GM21367 (cell line): Measurements from ENCODE around the gene KRT38.

Experiments
- ATAC-seq: cut with Tn5 transposase; IDR thresholded peaks from one replicate; pipeline ENCODE4 v1.9.1; 2021; ENCODE audit not compliant: unreplicated experiment

The KRT38 gene

DNA sequence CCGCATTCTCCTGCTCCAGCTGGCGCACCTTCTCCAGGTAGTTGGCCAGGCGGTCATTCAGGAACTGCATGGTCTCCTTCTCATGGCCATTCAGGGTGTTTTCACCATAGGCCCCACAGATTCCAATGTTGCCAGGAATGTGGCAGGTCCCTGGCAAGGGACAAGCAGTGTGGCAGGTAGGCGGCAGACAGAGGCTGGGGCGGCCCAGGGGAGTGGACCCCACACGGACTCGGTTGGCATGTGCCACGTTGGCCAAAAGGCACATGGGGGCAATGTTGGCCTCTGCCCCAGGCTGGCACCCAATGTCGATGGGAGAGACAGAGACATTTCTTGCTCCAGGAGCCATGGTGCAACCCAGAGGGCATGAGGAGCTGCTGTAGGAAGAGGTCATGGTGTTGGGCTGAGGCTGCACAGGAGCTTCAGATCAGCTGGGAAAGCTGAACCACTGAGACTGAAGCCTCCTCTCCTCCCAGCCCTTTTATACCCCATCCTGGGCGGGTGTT lies at the start of gene KRT38:
Gene KRT38, minus strand, starts transcription at position 453 of the 503 bp plus-strand sequence. Its CDS starts 62 bp downstream, at position 391.
- ATAC-seq = no peak

DNA sequence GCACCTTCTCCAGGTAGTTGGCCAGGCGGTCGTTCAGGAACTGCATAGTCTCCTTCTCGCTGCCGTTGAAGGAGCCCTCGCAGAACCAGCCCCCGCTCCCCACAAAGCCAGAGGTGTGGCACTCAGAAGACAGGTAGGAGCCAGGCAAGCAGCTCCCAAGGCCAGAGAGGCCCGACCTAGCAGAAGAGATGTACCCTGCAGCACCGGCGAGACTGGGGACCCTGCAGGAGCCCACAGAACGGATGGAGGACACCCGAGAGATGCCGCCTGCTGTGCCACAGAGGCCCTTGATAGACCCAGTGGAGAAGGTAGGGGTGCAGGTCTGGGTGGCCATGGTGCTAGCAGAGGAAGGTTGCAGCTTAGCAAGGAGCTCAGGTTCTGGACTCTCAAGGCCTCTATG lies 48.7 kb upstream of the KRT38 start, which contains the start of gene KRT36:
Gene KRT36, minus strand, starts transcription at position 380 of the 400 bp plus-strand sequence. Its CDS starts 46 bp downstream, at position 334.
- ATAC-seq = no peak

DNA sequence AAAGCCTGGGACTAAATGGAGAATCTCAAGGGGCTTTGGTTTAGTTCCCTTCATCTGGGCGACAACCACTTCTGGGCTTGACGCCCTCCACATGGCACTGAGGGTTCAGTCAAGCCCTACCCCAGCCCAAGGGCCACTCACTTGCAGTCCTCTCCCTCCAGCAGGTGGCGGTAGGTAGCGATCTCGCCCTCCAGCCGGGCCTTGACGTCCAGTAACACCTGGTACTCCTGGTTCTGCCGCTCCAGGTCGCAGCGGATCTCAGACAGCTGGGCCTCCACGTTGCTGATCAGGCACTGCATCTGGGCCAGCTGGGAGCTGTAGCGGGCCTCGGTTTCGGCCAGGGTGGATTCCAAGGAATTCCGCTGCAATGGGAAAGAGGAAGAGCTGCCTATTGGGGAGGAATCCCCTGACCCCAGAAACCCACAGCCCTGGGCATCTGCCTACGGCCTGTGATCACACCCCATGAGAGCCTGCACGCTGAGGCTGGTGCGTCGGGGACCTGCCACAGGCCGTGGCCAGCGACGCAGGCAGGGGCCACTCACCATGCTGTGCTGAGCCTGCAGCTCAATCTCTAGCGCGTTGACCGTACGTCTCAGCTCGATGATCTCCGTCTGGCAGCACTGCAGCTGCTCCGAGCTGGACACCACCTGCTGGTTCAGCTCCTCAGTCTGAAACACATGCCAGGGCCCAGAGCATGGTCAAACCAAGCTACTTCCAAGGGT lies 46.2 kb upstream of the KRT38 start:
- ATAC-seq = no peak

GRCh38 chr17:41486316-41486715 lies 45.5 kb upstream of the KRT38 start:
- ATAC-seq = no peak

DNA sequence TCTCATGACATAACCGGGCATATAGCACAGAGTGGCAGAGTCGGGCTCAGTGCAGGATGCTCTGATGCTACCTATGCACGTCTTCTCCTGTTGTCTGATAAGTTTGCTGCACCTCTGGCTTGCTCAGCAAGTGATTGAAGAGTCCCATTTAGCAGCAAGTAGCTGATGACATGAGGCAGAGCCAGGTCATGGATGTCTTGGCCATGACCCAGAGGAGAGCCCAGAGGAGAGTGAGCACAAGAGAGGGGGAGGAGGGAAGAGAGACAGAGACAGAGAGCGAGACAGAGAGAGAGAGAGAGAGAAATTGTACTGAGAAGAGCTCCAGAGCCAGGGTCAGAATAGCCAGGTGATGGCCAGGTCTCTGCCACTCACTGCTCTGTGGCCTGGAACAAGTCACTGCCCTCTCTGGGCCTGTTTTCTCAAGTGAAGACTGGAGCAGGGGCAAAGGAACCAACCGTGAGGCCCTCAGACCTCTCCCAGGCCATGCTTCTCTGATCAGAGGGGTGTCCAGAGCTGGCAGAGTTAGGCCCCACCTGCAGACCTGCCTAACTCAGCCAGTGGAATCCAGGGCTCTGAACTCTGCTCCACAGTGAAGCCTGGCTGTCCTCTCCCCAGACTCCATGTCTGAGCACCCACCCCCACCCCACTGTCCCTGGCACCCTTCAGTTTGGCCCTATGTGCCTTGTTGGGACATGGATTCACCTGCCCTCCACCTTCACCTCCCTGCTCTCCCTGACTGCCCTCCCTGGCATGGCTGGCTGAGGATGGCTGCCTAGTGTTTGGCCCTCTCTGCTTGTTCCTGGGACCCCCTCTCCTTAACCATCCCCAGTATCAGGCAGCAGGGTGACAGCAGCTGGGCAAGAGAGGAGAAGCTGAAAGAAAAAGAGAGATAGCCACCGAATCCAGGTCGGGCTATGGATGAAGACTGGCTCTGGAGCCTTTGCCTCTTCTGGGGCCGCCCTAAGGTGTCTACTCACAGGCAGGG lies 44.4 kb upstream of the KRT38 start:
- ATAC-seq = no peak

DNA sequence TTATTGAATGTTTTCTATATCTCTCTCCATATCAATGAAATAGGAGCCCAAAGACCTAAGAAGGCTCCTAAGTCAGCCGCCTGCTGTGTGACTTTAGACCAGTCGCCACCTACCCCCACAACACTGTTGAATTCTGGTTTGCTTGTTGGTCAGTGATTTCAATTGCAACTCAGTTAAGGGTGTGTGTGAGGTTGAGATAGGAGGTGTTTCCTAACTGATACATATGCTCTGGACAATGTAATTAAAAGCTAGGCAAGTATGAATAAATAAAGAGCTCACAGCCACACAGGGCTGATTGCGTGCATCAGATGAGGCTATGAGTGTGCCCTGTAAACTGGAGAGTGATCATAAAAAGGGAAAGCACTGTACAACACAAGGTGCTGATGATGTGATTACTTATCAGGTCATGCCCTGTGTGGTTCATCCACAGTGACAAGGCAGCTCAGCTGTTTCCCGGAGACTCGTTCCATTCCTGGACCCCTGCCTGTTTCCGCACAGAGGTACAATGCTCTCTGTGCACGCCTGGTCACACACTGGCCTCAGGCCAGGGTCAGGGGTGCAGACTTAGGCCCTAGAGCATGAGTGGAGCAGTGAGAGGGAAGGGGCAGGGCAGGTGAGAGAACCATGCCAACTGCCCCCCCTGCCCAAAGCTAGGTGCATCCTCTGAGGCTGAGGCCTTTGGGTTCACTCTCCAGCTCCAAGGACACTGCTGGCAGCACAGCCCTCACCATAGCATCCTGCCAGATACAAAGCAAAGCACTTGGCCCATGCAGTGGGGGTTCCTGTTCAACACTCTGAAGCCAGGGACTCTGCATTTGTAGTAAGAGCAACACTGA lies 43.4 kb upstream of the KRT38 start:
- ATAC-seq = no peak

DNA sequence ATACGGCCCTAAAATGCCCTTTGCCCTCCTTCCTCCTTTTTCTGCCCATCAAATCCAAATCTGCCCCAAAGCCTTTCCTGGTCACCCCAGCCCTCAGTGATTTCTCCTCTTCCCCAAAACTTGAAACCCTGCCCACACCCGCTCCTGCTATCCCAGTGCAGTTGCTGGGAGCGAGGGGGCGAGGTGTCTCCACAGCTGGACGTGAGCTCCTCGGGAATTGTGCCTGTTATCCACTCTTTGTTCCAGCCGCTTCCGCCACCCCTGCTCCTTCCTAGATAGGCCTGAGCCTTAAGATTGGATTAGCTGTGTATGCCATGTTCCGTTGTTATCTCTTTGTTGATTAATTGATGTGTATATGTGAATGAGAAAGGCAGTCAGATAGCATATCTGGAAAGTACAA lies 42.7 kb upstream of the KRT38 start:
- no peak for ATAC-seq

- no peak for ATAC-seq
Measured at GRCh38 chr17:41481036-41481435, 40.3 kb upstream of the KRT38 start, which contains the start of gene KRT35. TSS of gene KRT35 (minus strand) at chr17:41481151. CDS start at chr17:41481097, 54 bp downstream.

- no peak for ATAC-seq
Measured at GRCh38 chr17:41480581-41480980, 39.8 kb upstream of the KRT38 start.

- no peak for ATAC-seq
Measured at GRCh38 chr17:41480136-41480535, 39.4 kb upstream of the KRT38 start.

DNA sequence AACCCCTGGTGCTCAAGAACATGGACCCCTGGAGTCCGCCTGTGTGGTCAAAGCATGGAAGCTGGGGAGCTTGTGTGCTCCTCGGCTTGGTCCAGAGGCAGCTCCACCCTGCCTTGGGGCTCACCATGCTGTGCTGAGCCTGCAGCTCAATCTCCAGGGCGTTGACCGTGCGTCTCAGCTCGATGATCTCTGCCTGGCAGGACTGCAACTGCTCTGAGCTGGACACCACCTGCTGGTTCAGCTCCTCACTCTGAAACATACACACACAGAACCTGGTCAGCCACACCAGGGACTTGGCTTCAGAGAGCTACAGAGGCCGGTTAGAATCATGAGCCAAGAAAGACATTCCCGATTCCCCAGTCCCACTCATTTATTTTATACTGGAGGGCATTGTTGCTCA lies 37.5 kb upstream of the KRT38 start:
- no peak for ATAC-seq

GRCh38 chr17:41476866-41477815 lies 36.4 kb upstream of the KRT38 start:
- no peak for ATAC-seq

DNA sequence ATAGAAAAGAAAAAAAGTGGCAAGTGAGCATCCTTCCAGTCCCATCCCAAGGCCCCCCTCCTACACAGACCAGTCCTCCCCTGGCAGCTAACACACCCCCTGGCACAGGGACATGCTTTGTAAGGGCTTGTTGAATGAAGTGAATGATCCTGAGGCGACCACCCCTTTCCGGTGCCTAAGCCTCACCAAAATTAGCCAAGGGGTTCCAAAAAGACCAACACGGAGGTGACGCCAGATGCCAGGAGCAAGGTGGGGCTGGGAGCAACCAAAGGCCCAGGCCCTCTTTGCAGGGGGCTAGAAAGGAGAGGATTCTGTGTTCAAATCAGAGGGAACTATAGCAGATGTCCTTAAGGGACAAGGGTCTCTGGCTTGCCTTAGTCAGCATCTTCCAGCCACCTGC lies 34.6 kb upstream of the KRT38 start:
- no peak for ATAC-seq

DNA sequence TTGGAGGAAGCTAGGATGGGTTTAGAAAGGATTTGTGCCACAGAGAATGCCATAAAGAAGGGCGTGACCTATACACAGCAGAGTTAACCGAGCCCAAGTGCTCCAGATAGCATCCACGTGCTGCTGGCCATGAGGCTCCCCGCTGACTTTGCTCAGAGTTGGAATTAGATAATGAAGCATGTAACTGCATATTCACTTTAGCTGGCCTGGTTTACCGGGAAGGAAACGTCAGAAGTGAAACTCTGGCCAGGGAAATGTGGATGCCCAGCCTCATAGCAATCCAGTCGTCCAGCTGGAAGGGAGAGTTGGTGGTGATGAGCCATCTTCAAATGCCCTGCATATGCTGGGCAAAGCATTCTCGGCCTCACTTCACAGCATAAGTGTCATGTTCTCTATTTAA lies 34.1 kb upstream of the KRT38 start:
- ATAC-seq = no peak

DNA sequence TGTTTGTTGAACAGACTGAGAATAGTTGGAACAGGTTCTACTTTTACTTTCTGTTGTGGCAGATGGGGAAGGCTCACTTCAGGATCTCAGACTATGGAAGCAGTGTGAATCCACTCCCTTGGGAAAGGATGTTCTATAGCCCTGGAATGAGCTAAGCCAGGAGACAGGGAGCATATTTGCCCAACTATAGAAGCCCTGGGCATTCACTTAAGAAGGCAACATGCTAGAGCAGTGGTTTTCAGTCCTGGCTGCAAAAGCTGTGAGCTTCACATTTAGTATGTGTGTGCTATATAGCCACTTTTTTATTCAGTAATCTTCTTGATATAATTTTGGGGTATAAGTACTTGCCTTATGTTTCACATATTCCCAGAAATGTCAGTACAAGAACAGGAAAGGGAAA lies 27.6 kb upstream of the KRT38 start:
- ATAC-seq = no peak

DNA sequence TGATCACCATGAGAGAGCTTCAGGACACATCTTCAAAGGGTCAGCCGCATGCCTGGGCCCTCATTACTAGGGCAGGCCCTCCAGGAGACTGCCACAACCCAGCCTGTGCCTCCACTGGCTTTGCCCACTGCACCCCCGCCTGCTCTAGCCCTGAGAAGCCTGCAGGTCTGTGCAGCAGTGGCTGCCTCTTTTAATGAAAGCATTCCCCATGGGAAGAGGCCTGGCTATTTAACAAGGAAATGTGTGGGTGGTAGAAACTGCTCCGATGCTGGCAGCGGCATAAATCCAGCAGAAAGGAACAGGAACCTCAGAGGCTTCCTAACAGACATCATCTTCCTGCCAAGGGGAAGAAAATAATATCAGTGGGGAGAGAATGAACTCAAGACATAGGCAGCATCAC lies 26.8 kb upstream of the KRT38 start:
- ATAC-seq = no peak

DNA sequence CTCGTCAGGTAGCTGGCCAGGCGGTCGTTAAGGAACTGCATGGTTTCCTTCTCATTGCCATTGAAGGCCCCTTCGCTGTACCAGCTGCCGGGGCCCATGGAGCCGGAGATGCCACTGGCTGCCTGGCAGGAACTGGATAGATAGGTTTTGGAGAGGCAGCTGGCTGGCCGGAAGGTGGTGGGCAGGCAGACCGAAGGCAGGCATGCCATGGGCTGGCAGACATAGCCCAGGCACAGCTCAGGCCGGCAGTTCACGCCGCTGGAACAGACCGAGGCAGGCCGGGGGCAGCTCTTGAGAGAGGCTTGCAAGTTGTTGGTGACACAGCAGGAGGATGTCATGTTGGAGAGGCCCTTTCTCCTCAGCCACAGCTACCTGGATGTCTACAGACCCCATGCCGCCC lies 26.2 kb upstream of the KRT38 start, which contains the start of gene KRT32:
Gene KRT32, minus strand, starts transcription at position 399 of the 400 bp plus-strand sequence. Its CDS starts 61 bp downstream, at position 338.
- no peak for ATAC-seq

- ATAC-seq = no peak
Measured at GRCh38 chr17:41464682-41465081, 23.9 kb upstream of the KRT38 start.

DNA sequence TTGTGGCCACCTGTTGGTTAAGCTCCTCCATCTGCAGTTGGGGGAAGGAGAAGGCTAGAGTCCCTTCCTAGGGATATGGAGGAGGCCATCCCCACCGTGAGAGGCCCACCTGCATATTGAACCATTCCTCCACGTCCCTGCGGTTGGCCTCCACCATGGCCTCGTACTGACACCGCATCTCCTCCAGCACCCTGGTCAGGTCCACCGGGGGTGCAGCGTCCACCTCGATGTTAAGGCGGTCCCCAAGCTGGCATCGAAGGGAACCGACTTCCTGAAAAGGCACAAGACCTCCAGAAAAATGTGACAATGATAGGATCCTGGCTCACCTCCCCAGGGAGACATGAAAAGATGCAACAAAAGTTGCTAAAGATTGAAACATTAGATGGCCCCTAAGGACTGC lies 23.4 kb upstream of the KRT38 start:
- ATAC-seq = no peak
